ENCODE data around the gene ARSJ.
"Not testable (repeated sequence)": the region's sequence is repeated elsewhere in the genome, so short reads cannot be mapped to it uniquely, and the experiment has no call there.

The ARSJ gene

GRCh38 chr4:113955411-113955810 lies 24.0 kb downstream of the ARSJ start:
- DNase-seq: no peak

DNA sequence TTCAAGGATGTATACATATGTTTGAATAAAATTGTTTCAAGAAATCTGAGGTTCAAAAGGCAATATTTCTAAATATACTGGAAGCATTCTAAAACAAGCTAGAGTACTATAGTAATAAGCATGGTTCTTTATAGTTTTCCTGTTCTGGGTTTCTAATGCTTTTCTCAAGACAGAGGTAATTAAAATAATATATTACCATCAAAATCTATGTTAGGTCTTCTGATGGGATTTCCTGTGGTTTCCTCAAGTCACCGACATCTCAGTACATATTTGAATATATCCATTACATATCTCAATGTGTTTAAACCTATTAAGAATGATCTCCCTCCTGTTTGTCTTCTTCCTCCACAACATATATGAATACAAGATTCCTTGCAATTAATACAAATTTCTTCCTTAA lies 25.6 kb downstream of the ARSJ start:
- DNase-seq: no peak

- DNase-seq: no peak
Observed at GRCh38 chr4:113952452-113953029, 26.9 kb downstream of the ARSJ start.

GRCh38 chr4:113951263-113951662 lies 28.2 kb downstream of the ARSJ start:
- DNase-seq: no peak

DNA sequence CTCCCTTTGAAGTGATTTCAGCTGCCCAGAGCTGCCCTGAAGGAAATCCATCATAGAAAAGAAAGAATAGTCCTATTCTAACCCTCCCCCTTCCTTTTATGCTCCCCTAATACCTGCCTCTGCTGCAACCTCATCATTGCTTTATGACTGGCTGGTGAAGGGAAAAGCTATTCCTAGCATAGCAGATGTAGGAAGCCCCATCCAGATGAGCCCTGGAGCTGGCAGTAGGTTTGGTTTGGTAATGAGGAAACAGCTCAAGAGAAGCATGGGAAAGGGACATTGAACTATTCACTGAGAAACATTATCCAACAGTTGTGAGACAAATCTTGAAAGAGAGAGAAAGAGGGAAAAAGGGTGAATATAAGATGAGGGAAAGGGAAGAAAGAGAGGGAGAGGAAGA lies 29.2 kb downstream of the ARSJ start:
- DNase-seq: no peak

DNA sequence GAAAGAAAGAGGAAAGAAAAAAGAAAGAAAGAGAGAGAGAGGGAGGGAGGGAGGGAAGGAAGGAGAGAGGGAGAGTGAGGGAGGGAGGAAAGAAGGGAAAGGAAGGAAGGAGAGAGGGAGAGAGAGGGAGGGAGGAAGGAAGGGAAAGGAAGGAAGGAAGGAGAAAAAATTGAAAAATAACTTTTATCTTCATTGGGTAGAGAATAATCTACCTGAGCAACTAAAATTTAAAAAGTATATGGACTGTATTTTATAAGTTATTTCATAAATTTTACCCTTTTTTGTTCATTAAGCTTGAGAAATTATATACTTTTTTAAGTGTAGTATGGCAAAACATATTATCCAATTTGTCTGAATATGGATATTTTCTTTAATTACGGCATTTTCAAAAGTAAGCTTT lies 32.0 kb downstream of the ARSJ start:
- DNase-seq: no peak

DNA sequence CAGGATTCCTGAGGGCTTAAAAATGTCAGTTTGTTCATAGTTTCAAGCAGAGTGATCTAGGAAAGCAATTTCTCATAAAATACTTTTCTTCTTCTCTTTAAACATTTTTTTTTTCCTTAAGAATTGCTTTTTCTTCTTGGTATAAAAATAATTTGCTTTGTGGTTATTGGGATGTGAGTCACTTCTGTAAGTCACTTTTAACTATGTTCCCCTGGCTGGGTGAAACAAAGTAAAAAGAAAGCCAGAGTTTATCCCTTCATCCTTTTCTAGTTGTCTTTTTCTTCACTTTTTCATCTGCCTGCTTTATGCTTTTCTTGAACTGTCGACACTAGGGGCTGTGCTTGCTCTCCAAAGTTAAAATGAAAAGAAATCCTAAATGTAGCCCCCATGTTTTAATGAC lies 33.5 kb downstream of the ARSJ start:
- no peak for DNase-seq

DNA sequence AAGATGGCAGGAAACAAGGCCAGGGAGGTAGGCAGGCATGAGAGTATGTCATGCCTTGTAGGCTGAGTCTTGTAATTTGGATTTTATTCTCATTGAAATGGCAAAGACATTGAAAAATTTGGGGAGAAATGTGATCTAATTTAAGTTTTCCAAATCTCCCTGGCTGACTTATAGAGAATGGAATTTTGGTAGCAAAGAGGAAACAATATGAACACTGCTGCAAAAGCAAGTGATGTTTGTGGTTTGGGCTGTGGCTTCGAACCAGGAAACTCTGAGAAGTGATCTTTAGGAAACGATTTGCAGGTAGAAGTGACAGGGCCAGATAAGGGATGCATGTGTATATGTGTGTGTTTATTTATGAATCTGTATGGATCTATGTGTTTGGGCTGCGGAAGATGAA lies 35.6 kb downstream of the ARSJ start:
- DNase-seq: no peak

DNA sequence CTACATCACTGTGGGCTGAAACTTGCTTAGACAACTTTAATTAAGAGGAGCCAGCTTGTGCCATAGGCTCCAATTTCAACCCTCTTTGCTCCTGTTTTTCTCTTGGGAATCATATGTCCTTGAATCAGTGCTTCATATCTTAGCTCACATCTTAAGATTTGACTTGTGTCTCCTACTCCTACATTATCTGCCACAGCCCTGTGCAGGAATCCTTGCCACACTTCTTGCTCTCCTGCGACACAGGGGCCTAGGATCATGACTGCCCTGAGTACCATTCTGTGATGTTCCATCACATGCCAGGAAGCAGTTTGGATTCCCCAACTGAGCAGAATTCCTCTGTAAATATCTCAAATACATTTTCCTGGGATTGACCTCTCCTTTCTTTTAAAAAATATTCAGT lies 36.4 kb downstream of the ARSJ start:
- DNase-seq: no peak

GRCh38 chr4:113941836-113942235 lies 37.6 kb downstream of the ARSJ start:
- no peak for DNase-seq

GRCh38 chr4:113940103-113940502 lies 39.3 kb downstream of the ARSJ start:
- DNase-seq: not testable (repeated sequence)

GRCh38 chr4:113935190-113935589 lies 44.3 kb downstream of the ARSJ start:
- DNase-seq: no peak

DNA sequence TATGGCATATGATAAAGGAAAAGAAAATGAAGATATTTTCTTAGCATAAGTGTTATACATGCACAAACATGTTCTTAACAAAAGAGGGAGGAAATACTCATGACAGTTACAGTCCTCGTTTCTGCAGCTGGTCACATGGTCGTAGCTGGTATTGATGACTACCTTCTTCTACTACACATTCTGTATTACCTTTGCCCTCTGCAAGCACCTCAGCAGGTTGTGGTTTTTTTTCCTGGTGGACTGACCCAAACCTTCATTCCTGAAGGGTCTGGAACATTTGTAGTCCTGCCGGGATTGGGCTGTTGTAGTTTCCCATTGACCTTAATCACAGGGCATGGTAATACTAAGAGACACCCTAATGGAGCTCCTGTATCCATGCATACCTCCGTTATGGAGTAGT lies 54.7 kb downstream of the ARSJ start:
- not testable (repeated sequence) for DNase-seq

DNA sequence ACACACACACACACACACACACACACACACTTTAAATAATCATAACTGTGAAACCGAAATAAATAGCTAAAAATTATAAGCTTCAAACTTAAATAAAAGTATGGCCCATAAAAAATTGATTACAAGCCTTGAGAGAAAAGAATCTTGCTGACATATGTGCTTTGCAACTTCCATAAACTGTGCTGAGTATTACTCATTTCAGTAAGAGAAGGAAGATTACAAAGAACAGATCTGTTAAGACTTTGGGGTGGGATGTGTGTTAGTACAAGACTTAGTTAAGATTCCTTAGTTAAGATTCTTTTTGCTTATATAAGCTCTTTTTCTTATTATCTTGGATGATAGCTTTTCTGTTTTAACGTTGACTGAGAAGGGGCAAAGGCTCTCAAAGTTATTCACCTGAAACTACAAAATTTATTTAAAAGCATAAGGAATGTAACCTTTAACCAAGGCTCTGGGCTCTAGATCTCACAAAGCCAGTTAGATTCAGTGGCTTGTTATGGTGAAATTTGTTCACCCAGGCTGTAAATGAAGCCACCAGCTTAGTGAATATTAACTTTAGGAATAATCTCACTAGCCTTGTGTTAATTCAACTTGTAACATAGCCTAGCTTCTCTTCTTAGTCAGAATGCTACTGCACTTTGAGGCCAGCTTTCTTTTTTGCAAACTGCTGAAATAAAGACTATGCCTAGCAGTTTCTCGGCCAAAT lies 58.2 kb downstream of the ARSJ start:
- DNase-seq: no peak

GRCh38 chr4:113919611-113920010 lies 59.8 kb downstream of the ARSJ start:
- DNase-seq: no peak

DNA sequence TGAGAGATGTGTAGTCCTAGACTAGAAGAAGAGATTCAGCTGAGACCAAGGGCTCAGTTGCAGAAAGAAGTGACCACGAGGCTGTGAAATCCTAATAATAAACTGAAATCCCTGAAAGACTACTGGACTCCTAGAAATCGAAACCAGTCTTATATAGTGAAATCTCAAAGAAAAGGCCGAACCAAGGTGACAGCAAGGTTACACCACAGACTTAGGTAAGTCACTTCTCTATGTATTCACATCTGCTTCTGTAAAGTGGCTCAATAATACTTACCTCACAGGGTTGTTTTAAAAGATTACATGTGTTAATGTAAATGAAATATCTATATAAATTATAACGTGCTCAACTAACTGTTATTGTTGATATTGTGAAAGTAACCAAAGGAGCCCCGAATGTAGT lies 60.3 kb downstream of the ARSJ start:
- no peak for DNase-seq

- DNase-seq: no peak
Observed at GRCh38 chr4:113908829-113909228, 70.6 kb downstream of the ARSJ start.

DNA sequence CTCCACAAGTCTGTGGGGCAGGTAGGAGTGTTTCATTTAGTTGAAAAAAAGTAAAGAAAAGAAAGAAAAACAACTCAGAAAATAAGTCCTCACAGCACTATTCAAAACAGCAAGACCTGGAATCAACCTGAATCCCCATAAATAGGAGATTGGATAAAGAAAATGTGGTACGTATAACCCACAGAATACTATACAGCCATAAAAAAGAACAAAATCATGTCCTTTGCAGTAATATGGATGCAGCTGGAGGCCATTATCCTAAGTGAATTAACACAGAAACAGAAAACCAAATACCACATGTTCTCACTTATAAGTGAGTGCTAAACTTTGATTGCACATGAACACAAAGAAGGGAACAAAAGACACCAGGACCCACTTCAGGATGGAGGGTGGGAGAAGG lies 71.9 kb downstream of the ARSJ start:
- no peak for DNase-seq

DNA sequence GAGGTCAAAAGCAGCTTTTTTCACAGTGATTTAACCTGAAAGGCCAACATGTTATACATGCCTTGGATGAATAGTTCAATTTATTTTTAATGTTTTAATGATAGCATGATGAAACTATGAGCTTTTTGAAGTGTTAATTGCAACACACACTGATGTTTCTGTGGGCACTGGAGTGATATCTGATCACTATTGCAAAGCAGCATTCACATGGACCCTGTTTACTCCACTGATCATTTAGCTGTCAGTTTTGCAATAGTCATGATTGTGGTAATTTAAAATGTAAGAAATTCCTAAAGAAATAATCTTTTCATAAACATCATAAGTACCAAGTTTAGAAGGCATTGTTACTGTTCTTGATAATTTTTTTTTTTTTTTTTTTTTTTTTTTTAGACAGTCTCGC lies 74.1 kb downstream of the ARSJ start:
- no peak for DNase-seq

GRCh38 chr4:113904877-113905276 lies 74.6 kb downstream of the ARSJ start:
- no peak for DNase-seq

DNA sequence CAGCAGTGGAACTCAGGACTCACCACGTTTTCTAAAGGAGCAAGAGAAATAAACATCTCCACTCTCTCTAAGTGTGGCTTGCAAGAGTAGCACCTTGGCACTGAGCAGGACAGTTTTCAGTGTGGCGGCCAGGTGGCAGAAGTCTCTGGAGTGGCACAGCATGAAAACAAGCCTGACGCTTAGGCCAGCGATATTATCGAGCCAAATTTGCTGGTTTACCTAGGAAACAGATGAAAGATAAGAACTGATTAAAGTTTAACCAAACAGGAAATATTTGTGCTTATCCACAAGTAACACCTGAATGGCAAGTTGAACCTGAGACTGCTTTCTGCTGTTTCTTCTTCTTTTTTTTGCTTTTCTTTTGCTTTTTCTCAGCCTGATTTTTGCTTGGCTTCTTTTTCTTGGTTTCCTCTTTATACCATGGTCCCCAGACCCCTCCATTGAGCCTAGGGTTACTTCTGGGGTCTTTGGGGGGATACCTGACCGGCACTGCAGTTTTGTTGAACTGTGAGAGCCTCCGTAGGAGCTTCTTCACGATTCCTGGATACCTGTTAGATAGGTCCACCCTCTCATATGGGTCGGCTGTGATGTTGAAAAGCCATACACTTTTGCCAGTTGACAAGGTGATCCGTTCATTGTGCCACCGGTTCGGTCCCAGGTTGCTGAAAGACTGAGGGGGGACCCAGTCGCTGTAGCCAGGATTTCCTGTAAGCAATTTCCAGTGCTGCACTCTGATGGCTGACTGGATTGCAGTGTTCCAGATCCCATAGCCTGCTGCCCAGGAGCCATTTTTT lies 77.3 kb downstream of the ARSJ start:
- no peak for DNase-seq

DNA sequence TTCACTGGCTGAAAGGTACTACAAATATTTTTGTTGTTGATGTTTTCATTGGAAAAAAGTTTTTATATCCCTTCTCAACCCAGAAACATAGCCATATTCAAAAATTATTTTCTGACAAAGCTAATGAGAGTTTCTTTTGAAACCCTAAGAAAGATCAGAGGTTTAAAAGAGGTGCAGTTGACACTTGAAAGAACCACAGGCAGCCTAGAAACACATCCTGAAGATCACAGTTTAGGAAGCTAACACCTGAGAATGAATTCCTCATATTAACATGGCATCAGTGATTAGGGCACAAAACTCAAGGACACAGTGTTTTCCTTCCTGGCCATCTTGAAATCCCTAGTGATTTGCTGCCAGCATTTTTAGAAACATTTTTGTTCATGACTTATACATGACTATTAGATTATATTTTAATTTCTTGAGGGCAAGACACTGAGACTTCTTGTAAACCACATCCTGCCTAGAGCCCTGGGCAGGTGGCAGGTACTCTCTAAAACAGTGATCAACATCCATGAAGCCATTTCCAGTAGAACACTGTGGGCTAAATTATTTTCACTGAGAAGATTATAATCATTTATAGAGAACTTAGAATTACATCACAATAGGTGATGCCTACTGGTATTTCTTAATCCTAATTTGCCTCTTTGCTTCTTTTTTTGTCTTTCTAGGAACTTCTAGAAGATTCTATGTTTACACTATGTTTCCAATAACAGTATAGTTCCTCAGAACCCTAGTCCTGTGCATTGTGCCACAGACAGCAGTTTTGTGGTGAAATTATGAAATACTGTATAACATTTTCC lies 80.0 kb downstream of the ARSJ start:
- no peak for DNase-seq

DNA sequence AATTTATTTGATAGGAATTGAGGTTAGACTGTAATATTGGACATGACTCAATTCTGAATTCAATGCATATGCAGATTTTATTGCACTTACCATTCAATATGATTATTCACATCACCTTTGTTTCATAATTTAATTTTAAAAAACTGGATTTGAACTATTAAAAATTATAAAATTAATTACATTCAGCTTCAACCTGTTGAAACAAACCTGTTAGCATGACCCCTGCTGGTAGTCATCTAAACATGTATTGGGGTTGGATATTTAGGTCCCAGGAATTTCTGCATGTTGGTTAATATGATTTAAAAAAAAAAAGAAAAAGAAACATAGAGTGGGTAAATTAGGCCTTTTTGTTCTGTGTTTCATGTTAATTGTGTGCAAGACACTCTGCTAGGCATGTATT lies 85.9 kb downstream of the ARSJ start:
- DNase-seq: no peak
